ENCODE data around the gene APOL1.
"Not testable (repeated sequence)": the region's sequence is repeated elsewhere in the genome, so short reads cannot be mapped to it uniquely, and the experiment has no call there.

- TF ChIP-seq POLR2AphosphoS5 (IDR thresholded peaks at IDR 0.05; ENCODE audit: low read depth, low read length); POLR2A (IDR thresholded peaks at IDR 0.05; ENCODE audit: low read depth, low read length); SPI1 (IDR thresholded peaks at IDR 0.05; ENCODE audit: low read depth, low read length); TAF1 (IDR thresholded peaks at IDR 0.05; ENCODE audit: low read depth, low read length); PAX5 (IDR thresholded peaks at IDR 0.05; ENCODE audit: insufficient read depth, low read length, severe bottlenecking): not testable (repeated sequence)
These were observed 24.6 kb upstream of the APOL1 start for GRCh38 chr22:36228369-36228768.

Data from GM12891 (cell line).